ENCODE measurements around the gene POU5F1.
"Not testable (repeated sequence)": the region's sequence is repeated elsewhere in the genome, so short reads cannot be mapped to it uniquely, and the experiment has no call there.

POU5F1 gene

GRCh38 chr6:31169123-31169857, 1.2 kb downstream of the POU5F1 start:
- DNase-seq (ENCODE audit: low spot score), result no peak
- Histone ChIP-seq H3K4me3 (ENCODE audit: severe bottlenecking) (no peak overlapping the region), H3K36me3 (ENCODE audit: low read depth) (no peaks in the 10 kb centered on the region), H3K27ac (ENCODE audit: poor library complexity, severe bottlenecking) (no peak overlapping the region), H3K4me1 (ENCODE audit: insufficient read depth, poor library complexity, severe bottlenecking) (no peaks in the 10 kb centered on the region), H3K9me3 (ENCODE audit: severe bottlenecking) (no peaks in the 10 kb centered on the region), H3K27me3 (ENCODE audit: insufficient read depth, poor library complexity, severe bottlenecking) (no peaks in the 10 kb centered on the region)
- ATAC-seq (ENCODE audit: low read depth), result 0 out of 3 replicates have a peak, but pooled peaks have one; percentile 40
- TF ChIP-seq CTCF (IDR thresholded peaks at IDR 0.05; ENCODE audit: poor library complexity, severe bottlenecking), result no peak

- Histone ChIP-seq H3K4me1 (ENCODE audit: insufficient read depth, poor library complexity, severe bottlenecking) (no peaks in the 10 kb centered on the region), H3K9me3 (ENCODE audit: severe bottlenecking) (no peaks in the 10 kb centered on the region), H3K4me3 (ENCODE audit: severe bottlenecking) (no peak overlapping the region), H3K27me3 (ENCODE audit: insufficient read depth, poor library complexity, severe bottlenecking) (no peaks in the 10 kb centered on the region), H3K27ac (ENCODE audit: poor library complexity, severe bottlenecking) (no peak overlapping the region), H3K36me3 (ENCODE audit: low read depth) (no peaks in the 10 kb centered on the region)
- DNase-seq (ENCODE audit: low spot score), result no peak
- no peak for ATAC-seq (ENCODE audit: low read depth)
- no peak for TF ChIP-seq CTCF (IDR thresholded peaks at IDR 0.05; ENCODE audit: poor library complexity, severe bottlenecking)
Observed at GRCh38 chr6:31168606-31169005, 1.9 kb downstream of the POU5F1 start.

- H3K4me3 ChIP-seq (ENCODE audit: severe bottlenecking), result no peak overlapping the region
- no peak for TF ChIP-seq CTCF (IDR thresholded peaks at IDR 0.05; ENCODE audit: poor library complexity, severe bottlenecking)
- H3K27ac ChIP-seq (ENCODE audit: poor library complexity, severe bottlenecking), result no peak overlapping the region
- no peaks in the 10 kb centered on the region for H3K4me1 ChIP-seq (ENCODE audit: insufficient read depth, poor library complexity, severe bottlenecking)
- DNase-seq (ENCODE audit: low spot score) (no peak), ATAC-seq (ENCODE audit: low read depth) (no peak)
- peaks cover 19% of the 10 kb centered on the region; the same call in 1 of the 2 replicates for H3K36me3 ChIP-seq (ENCODE audit: low read depth)
- H3K9me3 ChIP-seq (ENCODE audit: severe bottlenecking), result no peaks in the 10 kb centered on the region
- H3K27me3 ChIP-seq (ENCODE audit: insufficient read depth, poor library complexity, severe bottlenecking), result no peaks in the 10 kb centered on the region
Observed at GRCh38 chr6:31165986-31166385, 4.5 kb downstream of the POU5F1 start.

GRCh38 chr6:31165064-31165832, 5.2 kb downstream of the POU5F1 start:
- DNase-seq (ENCODE audit: low spot score); H3K9me3 ChIP-seq (ENCODE audit: severe bottlenecking); ATAC-seq (ENCODE audit: low read depth); H3K4me1 ChIP-seq (ENCODE audit: insufficient read depth, poor library complexity, severe bottlenecking); H3K27ac ChIP-seq (ENCODE audit: poor library complexity, severe bottlenecking); H3K27me3 ChIP-seq (ENCODE audit: insufficient read depth, poor library complexity, severe bottlenecking); H3K4me3 ChIP-seq (ENCODE audit: severe bottlenecking): not testable (repeated sequence)
- peaks cover 24% of the 10 kb centered on the region for H3K36me3 ChIP-seq (ENCODE audit: low read depth)

GRCh38 chr6:31164475-31165063, 5.9 kb downstream of the POU5F1 start:
- H3K9me3 ChIP-seq (ENCODE audit: severe bottlenecking); ATAC-seq (ENCODE audit: low read depth); H3K4me1 ChIP-seq (ENCODE audit: insufficient read depth, poor library complexity, severe bottlenecking); H3K27ac ChIP-seq (ENCODE audit: poor library complexity, severe bottlenecking); H3K27me3 ChIP-seq (ENCODE audit: insufficient read depth, poor library complexity, severe bottlenecking); H3K4me3 ChIP-seq (ENCODE audit: severe bottlenecking); DNase-seq (ENCODE audit: low spot score): not testable (repeated sequence)
- H3K36me3 ChIP-seq (ENCODE audit: low read depth), result peaks cover 31% of the 10 kb centered on the region

All from RWPE2 (cell line).